Heart right ventricle (tissue), 16 donors: ENCODE measurements around the gene TMC2. TPM values are rescaled to one million over a fixed set of nuclear protein-coding genes. Genes with fewer than 3 reads are reported as not detected.
"Not testable (repeated sequence)": the region's sequence is repeated elsewhere in the genome, so short reads cannot be mapped to it uniquely, and the experiment has no call there.

ENCODE experiments used
- ATAC-seq, 8 donors: fragments of 200-7000 bp; cut with Tn5 transposase; one replicate each; pipeline ENCODE4 v1.9.1; 2020; ENCODE audit warnings: mild to moderate bottlenecking in 8 of 8, moderate library complexity in 8 of 8, moderate number of reproducible peaks in 1 of 8
- DNase-seq, 2 donors: peaks; one replicate each; pipeline ENCODE4 v3.0.0-alpha.2; 2020
- H3K27ac ChIP-seq, 10 donors: fragments of 200-600 bp; sonication (generic) in 2 of 10; one replicate each; pipeline versions ENCODE4 v1.5.0 to v1.8.0; 2020 to 2022; ENCODE audit warnings: mild to moderate bottlenecking in 3 of 10
- H3K27me3 ChIP-seq, 7 donors: fragments of 200-600 bp; one replicate each; pipeline ENCODE4 v1.8.0; 2021 to 2022; ENCODE audit warnings: mild to moderate bottlenecking in 2 of 7
- H3K36me3 ChIP-seq, 9 donors: fragments of 200-600 bp; sonication (generic) in 1 of 9; one replicate each; pipeline versions ENCODE4 v1.5.0 to v1.8.0; 2020 to 2022; ENCODE audit warnings: mild to moderate bottlenecking in 2 of 9
- H3K4me1 ChIP-seq, 9 donors: fragments of 200-600 bp; sonication (generic) in 1 of 9; one replicate each; pipeline versions ENCODE4 v1.5.0 to v1.8.0; 2020 to 2022; ENCODE audit warnings: mild to moderate bottlenecking in 4 of 9
- H3K4me3 ChIP-seq, 10 donors: fragments of 200-600 bp; sonication (generic) in 2 of 10; one replicate each; pipeline versions ENCODE4 v1.5.0 to v1.8.0; 2020 to 2022; ENCODE audit warnings: mild to moderate bottlenecking in 7 of 10, moderate library complexity in 2 of 10
- H3K9me3 ChIP-seq, 11 donors: fragments of 200-600 bp in 10 of 11; sonication (generic) in 2 of 11; one replicate each; pipeline versions ENCODE4 v1.5.0 to v1.8.0; 2013 to 2022; ENCODE audit warnings: mild to moderate bottlenecking in 2 of 11, control low read depth in 1 of 11, moderate library complexity in 1 of 11
- CTCF ChIP-seq, 9 donors: fragments of 200-600 bp; sonication (generic) in 2 of 9; IDR thresholded peaks; one replicate each; pipeline versions ENCODE4 v1.5.0 to v1.8.0; 2021 to 2022; ENCODE audit warnings: antibody characterized with exemption in 9 of 9, mild to moderate bottlenecking in 5 of 9, moderate library complexity in 1 of 9
- WGBS, 2 donors: extraction: QIAGEN DNeasy Blood & Tissue Kit; methylation state at CpG; one replicate each; pipeline ENCODE4 v1.1.7; 2013; ENCODE audit warnings: inconsistent platforms in 1 of 2; 5-methylcytosine and 5-hydroxymethylcytosine counted together
- intact Hi-C, 10 donors: fragments of 100-400 bp; cut with DNase I; formaldehyde crosslinking; loops; one replicate each; pipeline versions ENCODE4 v1.11.1 to v1.14.2; 2022
- polyA plus RNA-seq, 2 donors: library from polyadenylated mRNA; stranded (reverse); fragments of 200-250 nt; gene quantifications; one replicate each; pipeline ENCODE4 v1.2.3, GENCODE V29; 2013
- total RNA-seq, 10 donors: library from RNA; stranded (reverse); fragmentation: NEBNext Ultra II Directional in 3 of 10; extraction: Animal tissue kit (Norgen Biotek cat#: 25700) in 3 of 10; gene quantifications; one replicate each; pipeline versions ENCODE4 v1.2.1 to v1.2.4, GENCODE V29; 2021 to 2023
- donor health status: Arrhythmogenic right ventricular cardiomyopathy.
- donor health status: ischemic (EF 13 %, LVEDD 7.1; RV severe dilation, severe dysfunction).
- donor health status: healthy with polysubstance abuse.
- donor health status: DM: no; HTN: yes; CAD: no.
- donor health status: DM: no; HTN: no; CAD: no.
- donor health status: ischemic (EF 25% LVEDD 6.9; RV normal size, moderate dysfunction).
- donor health status: ischemic (EF 25% LVEDD 5.7; RV mildly dilated, moderate dysfunction).
- donor health status: healthy.
- donor health status: DM: yes; HTN: yes; CAD: no.
- donor health status: Ischemic cardiomyopathy.
- donor health status: ischemic (EF 35%, LVEDD 5.7; RV mildly dilated, moderate dysfunction).
- donor health status: nonischemic (EF 11% LVEDD 7.7; RV severe dilation, severe dysfunction).
- donor health status: DM: yes; HTN: yes; CAD: no.
- donor health status: PGD.
- donor health status: ischemic (EF 29% LVEDD 5.4; RV normal size, mild dysfunction).
- donor health status: nonischemic (EF 23%, LVEDD 6.1; RV moderate dilation, normal function).

Gene TMC2
- total and polyA plus RNA-seq, 12 donors = 0.20 TPM; not detected in 11

- DNase-seq (no peak), ATAC-seq (no peak)
- Histone ChIP-seq H3K4me3 (no peak overlapping the region), H3K9me3 (peaks cover 0 to 4% (median 0%) of the 10 kb centered on the region in 11 donors), H3K27me3 (peaks cover 0 to 10% (median 1%) of the 10 kb centered on the region in 7 donors), H3K27ac (no peak overlapping the region), H3K36me3 (no peaks in the 10 kb centered on the region), H3K4me1 (peaks cover 0 to 2% (median 0%) of the 10 kb centered on the region in 9 donors)
- intact Hi-C loops = no loop called here
- no peak for TF ChIP-seq CTCF (IDR thresholded peaks at IDR 0.05)
- WGBS, 2 donors = 79 to 82% methylated on average over 4 of the region's 4 CpGs
These were observed 143.7 kb downstream of the TMC2 start for GRCh38 chr20:2680046-2680445.

- peaks cover 0 to 16% (median 10%) of the 10 kb centered on the region in 7 donors for H3K27me3 ChIP-seq
- WGBS, 2 donors = 82 to 85% methylated on average over 3 of the region's 3 CpGs
- ATAC-seq, H3K9me3 ChIP-seq, intact Hi-C loops, H3K27ac ChIP-seq, H3K36me3 ChIP-seq, H3K4me3 ChIP-seq, H3K4me1 ChIP-seq, DNase-seq: not testable (repeated sequence)
These were observed 145.7 kb downstream of the TMC2 start for GRCh38 chr20:2682040-2682439.

GRCh38 chr20:2684817-2685216 lies 148.4 kb downstream of the TMC2 start:
- not testable (repeated sequence) for H3K36me3 ChIP-seq, H3K27ac ChIP-seq, ATAC-seq, H3K9me3 ChIP-seq, H3K4me3 ChIP-seq, DNase-seq
- intact Hi-C loops = loop anchor here in 2 of 10 donors (5.0 kb wide), 2 partner anchors 57 to 67 kb away; no protein-coding TSS in a partner anchor
- 77 to 89% methylated on average over 4 of the region's 4 CpGs for WGBS, 2 donors
- peaks cover 0 to 32% (median 10%) of the 10 kb centered on the region in 7 donors for H3K27me3 ChIP-seq
- H3K4me1 ChIP-seq = peaks cover 0 to 14% (median 4%) of the 10 kb centered on the region in 9 donors

- no peaks in the 10 kb centered on the region for H3K36me3 ChIP-seq
- ATAC-seq = no peak
- no peak overlapping the region for H3K4me3 ChIP-seq
- H3K27me3 ChIP-seq = peaks cover 0 to 57% (median 10%) of the 10 kb centered on the region in 7 donors
- TF ChIP-seq CTCF (IDR thresholded peaks at IDR 0.05) = no peak
- intact Hi-C loops = loop anchor here in 2 of 10 donors (5.0 kb wide), 2 partner anchors 55 to 65 kb away; no protein-coding TSS in a partner anchor
- H3K9me3 ChIP-seq = no peaks in the 10 kb centered on the region
- no peak for DNase-seq
- no peak overlapping the region for H3K27ac ChIP-seq
- 42 to 44% methylated on average over 6 of the region's 6 CpGs for WGBS, 2 donors
- peaks cover 0 to 18% (median 6%) of the 10 kb centered on the region in 9 donors for H3K4me1 ChIP-seq
These were observed 151.1 kb downstream of the TMC2 start for GRCh38 chr20:2687514-2687913.

GRCh38 chr20:2688041-2688591 lies 151.7 kb downstream of the TMC2 start:
- DNase-seq = peak; percentile 29 to 52
- H3K27ac ChIP-seq = no peak overlapping the region

More at GRCh38 chr20:2688041-2688591, 151.7 kb downstream of the TMC2 start:
- no peaks in the 10 kb centered on the region for H3K36me3 ChIP-seq
- H3K4me3 ChIP-seq = no peak overlapping the region
- peak in 3 of 8 donors; percentile 40 to 56 (median 46) for ATAC-seq
- peak; percentile 25 to 74 (median 62) for TF ChIP-seq CTCF (IDR thresholded peaks at IDR 0.05)
- peaks cover 0 to 18% (median 6%) of the 10 kb centered on the region in 9 donors for H3K4me1 ChIP-seq
- WGBS, 2 donors = 21 to 26% methylated on average over 18 of the region's 18 CpGs
- H3K27me3 ChIP-seq = peaks cover 0 to 57% (median 10%) of the 10 kb centered on the region in 7 donors
- intact Hi-C loops = loop anchor here in 3 of 10 donors (1.0 to 5.0 kb wide), 3 partner anchors 54 to 64 kb away; no protein-coding TSS in a partner anchor
- no peaks in the 10 kb centered on the region for H3K9me3 ChIP-seq
